H54 (cell line): Measurements from ENCODE around the gene SLC23A3.

Experiments used
- DNase-seq: peaks from one replicate; pipeline ENCODE4 v3.0.0; 2011; ENCODE audit warnings: low spot score, mixed read lengths; ENCODE audit not compliant: insufficient read length
- FAIRE-seq: peaks from 3 replicates; lab custom pipeline; 2011; peaks lifted over from hg19 to GRCh38; lab: Jason Lieb, UNC
- POLR2A ChIP-seq: IDR thresholded peaks from 2 replicates; pipeline ENCODE4 v1.6.1; 2011; ENCODE audit warnings: low read depth, mild to moderate bottlenecking, low read length

Gene SLC23A3

DNA sequence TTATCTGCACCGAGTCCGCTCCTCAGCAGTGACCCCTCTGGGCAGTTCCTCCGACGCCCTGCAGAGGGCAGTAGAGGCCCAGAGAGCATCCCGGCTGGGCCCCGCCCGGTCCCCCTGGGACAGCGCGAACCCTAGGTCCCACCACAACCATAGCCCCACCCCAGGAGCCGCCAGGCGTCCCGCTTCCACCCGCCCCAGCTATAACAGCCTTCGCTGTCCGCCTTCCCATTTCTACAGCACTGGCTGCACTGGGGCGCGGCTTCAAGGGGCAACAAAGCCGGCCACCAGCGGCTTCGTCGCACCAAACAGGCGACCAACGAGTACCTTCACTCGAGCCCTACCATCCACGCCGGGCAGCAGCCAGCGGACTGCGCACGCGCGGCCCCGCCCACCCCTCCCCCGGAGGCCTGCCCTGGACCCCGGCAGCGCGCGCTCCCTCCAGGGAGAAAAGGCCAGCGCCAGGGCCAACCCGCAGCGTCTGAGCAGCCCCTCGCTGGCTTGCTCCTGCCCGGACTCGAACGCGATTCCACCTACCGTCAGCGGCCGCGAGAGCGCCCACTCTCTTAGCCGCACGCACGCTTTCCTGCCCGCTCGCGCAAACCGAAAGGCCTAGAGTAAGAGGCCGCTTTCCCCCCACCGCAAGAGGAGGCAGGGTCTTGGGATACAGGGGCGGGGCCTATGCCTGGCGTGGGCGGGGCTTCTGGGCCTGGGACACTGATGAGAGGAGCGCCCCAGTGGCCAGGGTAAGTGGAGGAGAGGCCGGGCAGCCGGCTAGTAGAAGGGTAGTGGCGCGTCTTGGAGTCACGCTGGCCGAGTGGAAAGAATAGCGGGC lies 9.4 kb downstream of the SLC23A3 start, which contains the start of gene NHEJ1:
NHEJ1 (minus strand) TSS at position 630 of the 832 bp plus-strand sequence. CDS start 2,453 bp downstream, outside the sequence.
- TF ChIP-seq POLR2A = peak; percentile 57; the same call in 1 of the 2 replicates
- DNase-seq (peak; percentile 89), FAIRE-seq (no peak)

DNA sequence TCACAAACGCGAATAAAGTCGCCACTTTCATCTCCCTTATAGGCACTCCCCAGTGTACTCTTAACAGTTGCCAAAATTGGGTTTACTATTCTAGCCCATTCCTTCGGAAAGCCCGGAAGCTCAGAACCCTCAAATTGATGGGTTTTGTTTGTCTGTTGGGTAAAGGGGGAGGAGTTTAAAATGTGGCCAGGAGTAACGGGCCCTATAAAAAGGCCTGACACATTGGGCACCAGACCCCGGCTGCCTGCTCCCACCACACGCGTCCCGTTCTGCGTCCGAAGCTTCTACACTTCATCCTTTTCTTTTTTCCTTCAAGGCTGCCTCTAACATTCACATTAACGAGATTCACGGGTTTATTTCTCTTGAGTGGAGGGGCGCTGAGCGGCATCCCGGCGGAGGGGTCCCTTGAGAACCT lies 10.1 kb downstream of the SLC23A3 start:
- no peak for FAIRE-seq

DNA sequence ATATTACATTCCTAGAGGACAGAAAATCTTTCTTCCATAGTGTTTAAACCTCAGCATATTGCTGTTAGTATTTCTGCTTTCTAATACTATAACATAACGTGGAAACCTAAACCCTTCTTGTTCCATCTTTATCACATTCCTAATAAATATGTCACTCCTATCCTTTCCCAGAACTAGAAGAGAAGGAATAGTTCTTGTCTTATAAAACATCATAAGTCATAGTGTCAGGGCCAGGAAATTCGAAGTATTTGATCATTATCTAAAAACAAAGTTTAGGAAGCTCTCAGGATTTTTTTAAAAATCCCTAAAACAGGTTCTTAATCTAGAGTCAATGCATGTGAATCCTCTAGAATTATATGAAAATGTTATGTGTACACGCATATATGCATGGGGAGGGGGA lies 11.2 kb downstream of the SLC23A3 start:
- no peak for TF ChIP-seq POLR2A
- DNase-seq (no peak), FAIRE-seq (no peak)

More for the DNA sequence above, 10.1 kb downstream of the SLC23A3 start:
- DNase-seq = no peak
- TF ChIP-seq POLR2A = no peak

DNA sequence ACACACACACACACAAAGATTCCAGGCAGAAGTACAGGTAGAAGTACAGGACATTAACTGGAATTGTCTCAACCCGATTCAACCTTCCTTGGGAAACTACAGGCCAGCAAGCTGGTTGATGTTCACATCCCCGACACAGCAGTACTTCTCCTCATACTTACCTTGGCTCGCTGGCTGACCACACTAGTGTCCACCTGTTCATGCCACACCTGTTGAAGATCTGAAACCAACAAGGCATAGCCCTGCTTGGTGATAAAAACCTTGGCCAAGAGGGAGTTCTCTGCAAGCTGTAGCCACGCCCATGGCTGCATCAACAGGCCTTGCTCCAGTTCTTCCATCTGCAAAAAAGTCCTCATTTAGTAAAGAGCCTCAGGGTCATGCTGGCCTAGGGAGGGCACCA lies 11.8 kb downstream of the SLC23A3 start:
- TF ChIP-seq POLR2A = no peak
- no peak for FAIRE-seq
- no peak for DNase-seq

DNA sequence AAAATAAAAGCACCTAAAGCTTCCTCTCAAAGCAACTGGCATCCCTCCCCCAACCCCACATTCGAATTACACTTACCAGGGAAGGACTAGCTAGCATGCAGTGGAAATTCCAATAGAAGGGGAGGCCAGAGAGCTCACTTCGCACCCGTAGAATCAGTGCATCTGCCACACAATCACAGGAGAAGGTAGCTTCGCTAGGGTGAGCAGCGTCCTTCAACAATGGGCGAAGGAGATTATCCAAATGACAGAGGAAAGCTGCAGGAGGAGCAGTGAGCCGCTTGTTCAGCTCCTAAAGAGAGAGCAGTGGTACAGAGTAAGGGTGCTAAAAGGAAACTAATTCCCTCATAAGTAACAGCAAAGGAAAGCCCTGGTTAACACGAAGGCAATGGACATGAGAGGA lies 12.4 kb downstream of the SLC23A3 start:
- DNase-seq (no peak), FAIRE-seq (no peak)
- TF ChIP-seq POLR2A = no peak

DNA sequence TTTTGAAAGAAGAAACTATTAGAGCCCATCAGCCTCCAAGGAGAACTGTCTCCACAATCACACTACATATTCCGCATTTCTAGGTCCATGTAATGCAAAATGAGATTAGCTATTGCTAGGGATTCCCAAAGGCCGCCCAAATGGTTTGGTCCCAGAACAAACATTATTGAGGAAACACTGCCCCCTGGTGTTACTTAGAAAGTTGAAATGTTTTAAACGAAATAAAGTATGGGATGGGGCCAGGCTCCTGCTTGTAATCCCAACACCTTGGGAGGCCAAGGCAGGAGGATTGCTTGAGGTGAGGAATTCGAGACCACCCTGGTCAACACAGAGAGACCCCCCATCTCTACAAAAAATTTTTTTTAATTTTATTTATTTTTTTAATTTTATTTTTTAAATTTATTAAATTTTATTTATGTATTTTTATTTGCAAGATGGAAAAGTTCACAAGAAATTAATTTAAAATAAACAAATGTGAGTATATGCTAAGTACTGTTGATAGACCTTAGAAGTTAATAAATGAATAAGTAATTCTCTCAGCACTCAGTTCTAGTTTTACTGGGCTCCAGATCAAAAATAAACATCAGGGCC lies 14.7 kb downstream of the SLC23A3 start:
- FAIRE-seq = peak; percentile 85
- no peak for TF ChIP-seq POLR2A

DNA sequence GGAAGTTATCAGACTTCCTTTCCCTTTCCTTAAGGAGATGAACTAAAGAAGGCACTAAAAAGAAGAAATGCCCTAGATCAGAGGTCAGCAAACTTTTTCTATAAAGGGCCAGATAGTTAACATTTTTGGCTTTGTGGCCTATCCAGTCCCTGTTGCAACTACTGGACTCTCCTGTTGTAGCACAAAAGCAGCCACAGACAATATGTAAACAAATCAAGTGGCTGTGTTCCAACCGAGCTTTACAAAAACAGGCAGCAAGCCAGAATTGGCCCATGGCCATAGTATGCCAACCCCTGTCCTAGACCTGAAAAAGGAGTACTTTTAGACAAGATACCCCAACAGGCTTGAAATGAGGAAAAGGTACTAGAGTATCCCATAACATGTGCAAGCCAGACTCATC lies 20.2 kb downstream of the SLC23A3 start:
- DNase-seq (no peak), FAIRE-seq (no peak)
- no peak for TF ChIP-seq POLR2A

More for the DNA sequence above, 14.7 kb downstream of the SLC23A3 start:
- peak; percentile 47 for DNase-seq

DNA sequence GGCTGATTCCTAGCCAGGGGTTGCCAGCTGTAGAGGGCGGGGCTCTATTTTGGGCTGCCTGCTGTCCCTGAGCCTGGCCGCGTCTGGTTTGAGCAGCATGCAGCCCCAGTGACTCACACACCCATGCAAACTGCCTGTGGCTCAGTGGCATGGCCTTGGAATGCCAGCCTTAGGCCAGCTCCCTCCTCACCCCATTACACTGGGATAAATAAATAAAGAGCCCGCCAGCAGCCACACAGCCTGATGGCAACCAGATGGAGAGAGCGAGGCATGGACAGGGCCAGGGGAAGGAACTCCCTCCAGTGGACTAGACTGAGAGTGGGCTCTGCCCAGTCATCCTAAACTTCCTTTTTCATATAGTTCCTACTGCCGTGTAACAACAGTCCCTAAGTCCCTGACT lies 27.5 kb downstream of the SLC23A3 start:
- FAIRE-seq (peak; percentile 97), DNase-seq (peak; percentile 90)
- no peak for TF ChIP-seq POLR2A

DNA sequence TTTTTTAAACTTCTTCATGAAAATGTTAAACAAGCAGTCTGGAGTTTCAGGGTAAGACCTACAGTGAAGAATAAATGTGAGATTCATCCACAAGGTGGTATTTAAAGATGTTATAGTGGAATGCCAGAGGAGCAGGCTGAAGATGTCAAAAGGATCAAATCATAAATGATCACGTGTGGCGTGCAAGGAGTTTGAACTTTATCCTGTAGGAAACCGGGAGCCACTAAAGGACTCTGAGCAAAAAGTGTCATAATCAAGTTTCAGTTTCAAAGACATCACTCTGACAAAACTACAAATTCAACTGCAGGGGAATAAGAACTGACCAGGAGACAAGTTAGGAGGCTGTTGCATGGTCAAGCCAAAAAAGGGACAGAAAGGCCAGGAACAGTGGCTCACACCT lies 29.1 kb downstream of the SLC23A3 start:
- TF ChIP-seq POLR2A = no peak
- FAIRE-seq (no peak), DNase-seq (no peak)

DNA sequence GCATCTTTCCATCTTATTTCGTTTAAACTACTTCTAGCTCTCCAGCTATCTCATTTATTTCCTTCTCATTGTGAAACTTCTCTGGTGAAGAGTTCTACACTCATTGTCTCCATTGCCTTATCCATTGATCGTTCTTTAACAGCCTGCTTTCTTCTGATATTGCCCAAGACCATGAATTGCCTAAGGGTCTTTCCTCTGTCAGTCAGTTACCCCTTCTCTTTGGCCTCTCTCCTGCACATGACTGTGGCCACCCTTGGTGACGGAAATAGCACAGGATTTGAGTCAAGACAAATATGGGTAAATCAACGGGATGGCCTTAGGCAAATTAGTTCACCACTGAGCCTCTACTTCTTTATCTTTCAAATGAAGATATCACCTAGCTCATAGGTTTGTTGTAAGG lies 35.9 kb downstream of the SLC23A3 start:
- DNase-seq = no peak
- no peak for TF ChIP-seq POLR2A
- peak; percentile 20 for FAIRE-seq

DNA sequence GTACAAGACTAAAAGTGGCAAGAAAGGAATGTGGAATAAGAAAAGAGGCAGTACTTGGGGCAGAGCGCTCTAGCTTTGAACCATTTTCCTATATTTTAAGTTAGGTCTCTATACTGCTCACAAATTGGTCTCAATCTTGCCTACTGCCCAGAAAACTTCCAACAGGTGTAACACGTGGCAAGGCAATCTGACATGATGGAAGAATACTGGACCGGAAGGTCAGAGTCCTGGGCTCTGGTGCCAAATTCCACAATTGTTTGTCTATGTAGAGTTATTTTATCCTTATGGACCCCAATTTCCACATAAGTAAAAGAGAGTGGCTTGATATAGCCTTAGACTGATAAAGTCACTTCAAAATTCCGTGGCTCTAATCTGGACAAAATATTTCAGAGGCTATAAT lies 38.1 kb downstream of the SLC23A3 start:
- no peak for DNase-seq
- no peak for FAIRE-seq
- no peak for TF ChIP-seq POLR2A

DNA sequence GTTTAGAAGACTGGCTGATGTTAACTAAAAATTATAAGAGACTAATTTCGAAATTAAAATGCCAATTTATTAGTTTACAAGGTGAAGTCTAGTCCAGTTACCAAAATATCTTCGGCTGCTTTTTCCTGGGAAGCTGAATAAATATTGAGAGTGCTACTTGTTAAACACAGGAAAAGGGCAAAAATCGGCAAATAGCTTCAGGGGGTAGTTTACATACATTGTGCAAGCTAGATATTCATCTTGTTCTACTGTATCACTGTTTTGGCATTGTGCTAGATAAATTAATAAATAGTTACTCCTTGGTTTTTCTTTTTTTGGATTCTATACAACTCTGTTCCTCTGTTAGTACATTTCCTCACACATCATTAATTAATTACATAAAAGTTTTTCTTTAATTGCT lies 38.5 kb downstream of the SLC23A3 start:
- DNase-seq (no peak), FAIRE-seq (no peak)
- TF ChIP-seq POLR2A = no peak

GRCh38 chr2:219129589-219129988 lies 40.2 kb downstream of the SLC23A3 start:
- no peak for DNase-seq
- FAIRE-seq = no peak

GRCh38 chr2:219128396-219128795 lies 41.4 kb downstream of the SLC23A3 start:
- DNase-seq (no peak), FAIRE-seq (no peak)
- TF ChIP-seq POLR2A = no peak

More at GRCh38 chr2:219129589-219129988, 40.2 kb downstream of the SLC23A3 start:
- no peak for TF ChIP-seq POLR2A
